Activated B cell treated with CpG ODN at 0.5 μM for 24 hours (primary cell): ENCODE results near the gene C9orf85. TPM values are rescaled to one million over a fixed set of nuclear protein-coding genes. Genes with fewer than 3 reads are reported as not detected.
A peak's percentile ranks its signal among the peaks of the same experiment; 100 is the strongest.

Source experiments
- ATAC-seq: fragments of 200-7000 bp; cut with Tn5 transposase; one replicate; pipeline ENCODE4 v1.10.0; 2021; ENCODE audit warnings: low read depth, mild to moderate bottlenecking, moderate library complexity
- CTCF ChIA-PET: fragments of 350-600 bp; sonication (Branson Sonifier 250); formaldehyde crosslinking; loops from one replicate; lab custom pipeline; 2021; ENCODE audit warnings: antibody characterized with exemption; lab: Charles Lee
- POLR2A ChIA-PET: fragments of 350-600 bp; sonication (Branson Sonifier 250); formaldehyde crosslinking; loops from one replicate; lab custom pipeline; 2021; ENCODE audit warnings: antibody characterized with exemption; lab: Charles Lee
- DNase-seq: peaks from one replicate; pipeline ENCODE4 v3.0.0; 2022
- H3K27ac Mint-ChIP-seq: one replicate; pipeline ENCODE4 v1.8.0; 2020; ENCODE audit warnings: mixed read lengths
- H3K27me3 Mint-ChIP-seq: one replicate; pipeline ENCODE4 v1.8.0; 2021; ENCODE audit warnings: mixed read lengths
- H3K36me3 Mint-ChIP-seq: one replicate; pipeline ENCODE4 v1.8.0; 2021; ENCODE audit warnings: low read depth, mixed read lengths
- H3K4me1 Mint-ChIP-seq: one replicate; pipeline ENCODE4 v1.8.0; 2021; ENCODE audit warnings: mixed read lengths
- H3K4me3 Mint-ChIP-seq: one replicate; pipeline ENCODE4 v1.8.0; 2020; ENCODE audit warnings: mild to moderate bottlenecking, mixed read lengths
- H3K9me3 Mint-ChIP-seq: one replicate; pipeline ENCODE4 v1.8.0; 2020; ENCODE audit warnings: mixed read lengths
- intact Hi-C: fragments of 100-400 bp; cut with micrococcal nuclease; formaldehyde crosslinking; loops from one replicate; pipeline ENCODE4 v1.15.1; 2024
- total RNA-seq: library from RNA; stranded (reverse); gene quantifications from 2 replicates; pipeline ENCODE4 v1.2.3, GENCODE V29; 2022
- TF ChIP-seq, protein P1 (sequence below): fragments of 200-600 bp; IDR thresholded peaks from one replicate; pipeline ENCODE4 v1.8.0; 2022; ENCODE audit warnings: antibody characterized with exemption, mild to moderate bottlenecking

The C9orf85 gene
- total RNA-seq, 1 donor from 2014 or later = 9.5 TPM

DNA sequence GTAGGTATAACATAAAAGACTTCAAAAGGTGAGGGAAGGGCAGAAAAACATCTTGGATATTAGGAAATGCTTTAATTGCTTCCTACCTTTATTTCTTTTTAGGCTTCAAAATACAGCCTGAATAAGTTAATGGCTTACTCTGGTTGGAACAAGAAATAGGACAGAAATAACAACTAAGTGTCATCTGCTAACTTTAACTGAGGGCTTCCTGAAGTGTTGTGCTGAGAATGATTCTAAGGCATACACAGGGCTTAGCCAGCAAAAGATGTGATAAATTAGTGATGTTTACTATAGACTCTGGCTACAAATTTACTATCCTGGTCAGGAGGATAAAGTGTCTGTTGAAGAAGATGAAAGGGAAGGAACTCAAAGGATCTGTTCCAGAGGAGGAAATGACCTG, 34.6 kb upstream of the C9orf85 start:
- Mint-ChIP-seq H3K27ac (no peak overlapping the region), H3K36me3 (peaks cover 45% of the 10 kb centered on the region), H3K9me3 (peaks cover 26% of the 10 kb centered on the region), H3K4me1 (peaks cover 7% of the 10 kb centered on the region), H3K4me3 (no peak overlapping the region), H3K27me3 (no peaks in the 10 kb centered on the region)
- ATAC-seq (no peak), DNase-seq (no peak)
- POLR2A ChIA-PET = no interaction called here
- TF ChIP-seq, protein P1, sequence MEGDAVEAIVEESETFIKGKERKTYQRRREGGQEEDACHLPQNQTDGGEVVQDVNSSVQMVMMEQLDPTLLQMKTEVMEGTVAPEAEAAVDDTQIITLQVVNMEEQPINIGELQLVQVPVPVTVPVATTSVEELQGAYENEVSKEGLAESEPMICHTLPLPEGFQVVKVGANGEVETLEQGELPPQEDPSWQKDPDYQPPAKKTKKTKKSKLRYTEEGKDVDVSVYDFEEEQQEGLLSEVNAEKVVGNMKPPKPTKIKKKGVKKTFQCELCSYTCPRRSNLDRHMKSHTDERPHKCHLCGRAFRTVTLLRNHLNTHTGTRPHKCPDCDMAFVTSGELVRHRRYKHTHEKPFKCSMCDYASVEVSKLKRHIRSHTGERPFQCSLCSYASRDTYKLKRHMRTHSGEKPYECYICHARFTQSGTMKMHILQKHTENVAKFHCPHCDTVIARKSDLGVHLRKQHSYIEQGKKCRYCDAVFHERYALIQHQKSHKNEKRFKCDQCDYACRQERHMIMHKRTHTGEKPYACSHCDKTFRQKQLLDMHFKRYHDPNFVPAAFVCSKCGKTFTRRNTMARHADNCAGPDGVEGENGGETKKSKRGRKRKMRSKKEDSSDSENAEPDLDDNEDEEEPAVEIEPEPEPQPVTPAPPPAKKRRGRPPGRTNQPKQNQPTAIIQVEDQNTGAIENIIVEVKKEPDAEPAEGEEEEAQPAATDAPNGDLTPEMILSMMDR = no peak
- CTCF ChIA-PET = no interaction called here
- intact Hi-C loops = no loop called here

DNA sequence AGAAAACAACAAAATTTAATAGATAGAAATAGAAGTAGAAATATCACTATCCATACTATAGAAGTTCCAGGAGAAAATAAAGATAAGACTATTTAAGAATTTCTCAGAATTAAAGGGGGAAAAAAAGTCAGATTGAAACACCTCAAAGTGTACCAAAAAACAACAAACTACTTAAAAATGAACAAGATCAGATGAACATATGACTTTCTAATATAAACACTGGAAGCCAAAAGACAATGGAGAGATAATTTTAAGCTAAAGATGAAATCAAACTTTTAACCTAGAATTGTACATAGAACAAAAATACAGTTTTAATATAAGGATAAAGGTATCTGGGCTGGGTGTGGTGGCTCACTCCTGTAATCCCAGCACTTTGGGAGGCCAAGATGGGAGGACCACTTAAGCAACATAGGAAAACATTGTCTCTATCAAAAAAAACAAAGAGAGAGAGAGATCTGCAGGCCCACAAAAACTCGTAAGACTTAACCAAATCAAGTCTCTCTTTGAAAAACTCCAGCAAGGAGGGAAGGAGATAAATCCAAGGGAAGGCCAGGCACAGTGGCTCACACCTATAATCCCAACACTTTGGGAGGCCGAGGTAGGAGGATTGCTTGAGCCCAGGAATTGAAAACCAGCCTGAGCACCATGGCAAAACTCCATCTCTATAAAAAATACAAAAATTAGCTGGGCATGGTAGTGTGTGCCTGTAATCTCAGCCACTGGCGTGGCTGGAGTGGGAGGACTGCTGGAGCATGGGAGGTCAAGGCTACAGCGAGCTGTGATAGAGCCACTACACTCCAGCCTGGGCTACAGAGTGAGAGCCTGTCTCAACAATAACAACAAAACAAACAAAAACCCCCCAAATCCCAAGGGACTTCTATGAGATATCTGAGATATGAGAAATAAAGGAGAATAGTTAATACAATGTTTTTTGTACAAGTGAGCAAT, 32.8 kb upstream of the C9orf85 start:
- peaks cover 52% of the 10 kb centered on the region for H3K36me3 Mint-ChIP-seq

GRCh38 chr9:71879644-71880174, 31.7 kb upstream of the C9orf85 start:
- TF ChIP-seq, protein P1 = no peak
- ChIA-PET CTCF (no interaction called here), POLR2A (no interaction called here)
- no peak overlapping the region for H3K4me3 Mint-ChIP-seq
- DNase-seq = no peak
- ATAC-seq = no peak
- peaks cover 54% of the 10 kb centered on the region for H3K36me3 Mint-ChIP-seq
- intact Hi-C loops = no loop called here
- no peak overlapping the region for H3K27ac Mint-ChIP-seq
- H3K4me1 Mint-ChIP-seq = peaks cover 10% of the 10 kb centered on the region
- peaks cover 38% of the 10 kb centered on the region for H3K9me3 Mint-ChIP-seq
- H3K27me3 Mint-ChIP-seq = no peaks in the 10 kb centered on the region

More for the DNA sequence above, 32.8 kb upstream of the C9orf85 start:
- Mint-ChIP-seq H3K4me3 (no peak overlapping the region), H3K27ac (no peak overlapping the region), H3K27me3 (no peaks in the 10 kb centered on the region), H3K9me3 (peaks cover 29% of the 10 kb centered on the region), H3K4me1 (peaks cover 7% of the 10 kb centered on the region)
- intact Hi-C loops = no loop called here
- TF ChIP-seq, protein P1 = no peak
- ChIA-PET CTCF (interaction anchor here (1.5 kb wide), 1 partner anchor 60 kb away, joined by 4 read pairs; no protein-coding TSS in a partner anchor), POLR2A (no interaction called here)
- DNase-seq (no peak), ATAC-seq (no peak)

DNA sequence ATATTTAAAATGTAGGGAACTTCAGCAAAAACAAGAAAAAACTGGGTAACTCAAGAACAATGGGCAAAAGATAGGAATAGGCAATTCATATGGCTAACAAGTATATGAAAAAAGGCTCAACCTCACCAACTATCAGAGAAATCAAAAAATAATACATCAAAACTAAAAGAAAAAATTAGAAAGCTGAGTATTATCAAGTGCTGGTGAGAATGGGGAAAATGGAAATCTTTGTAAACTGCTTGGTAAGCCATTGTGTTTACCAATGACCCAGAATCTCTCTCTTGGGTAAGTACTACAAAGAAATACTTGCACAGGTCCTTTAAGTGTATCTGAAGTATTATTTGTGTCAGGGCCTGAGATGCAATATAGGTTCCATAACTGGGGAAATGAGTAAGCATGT, 27.4 kb upstream of the C9orf85 start:
- CTCF ChIA-PET = no interaction called here

More for the DNA sequence above, 27.4 kb upstream of the C9orf85 start:
- TF ChIP-seq, protein P1 = no peak
- no peak overlapping the region for H3K4me3 Mint-ChIP-seq
- H3K27ac Mint-ChIP-seq = peak overlapping the region; percentile 50
- intact Hi-C loops = no loop called here
- H3K4me1 Mint-ChIP-seq = peaks cover 35% of the 10 kb centered on the region
- H3K36me3 Mint-ChIP-seq = peaks cover 39% of the 10 kb centered on the region
- DNase-seq (no peak), ATAC-seq (no peak)
- H3K27me3 Mint-ChIP-seq = no peaks in the 10 kb centered on the region
- POLR2A ChIA-PET = no interaction called here
- peaks cover 27% of the 10 kb centered on the region for H3K9me3 Mint-ChIP-seq
